ENCODE measurements around the gene ADIPOR2.
"Not testable (repeated sequence)": the region's sequence is repeated elsewhere in the genome, so short reads cannot be mapped to it uniquely, and the experiment has no call there.

ADIPOR2 gene

DNA sequence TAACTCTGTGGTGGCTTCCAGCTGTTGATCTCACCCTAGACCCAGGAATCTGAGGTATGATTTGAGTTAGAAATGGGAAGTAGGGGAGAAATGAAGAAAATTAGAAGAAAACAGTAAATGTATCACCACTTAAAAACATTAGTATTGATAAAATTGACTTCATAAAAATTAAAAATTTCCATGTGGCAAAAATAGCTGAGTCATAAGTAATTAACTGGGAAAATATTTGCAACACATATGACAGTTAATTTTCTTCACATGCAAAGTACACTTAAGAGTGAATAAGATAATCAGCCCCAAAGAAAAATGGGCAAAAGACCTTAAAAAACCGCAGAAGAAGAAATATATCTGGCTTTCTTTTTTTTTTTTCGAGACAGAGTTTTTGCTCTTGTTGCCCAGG lies 25.5 kb upstream of the ADIPOR2 start:
- no peak for DNase-seq

DNA sequence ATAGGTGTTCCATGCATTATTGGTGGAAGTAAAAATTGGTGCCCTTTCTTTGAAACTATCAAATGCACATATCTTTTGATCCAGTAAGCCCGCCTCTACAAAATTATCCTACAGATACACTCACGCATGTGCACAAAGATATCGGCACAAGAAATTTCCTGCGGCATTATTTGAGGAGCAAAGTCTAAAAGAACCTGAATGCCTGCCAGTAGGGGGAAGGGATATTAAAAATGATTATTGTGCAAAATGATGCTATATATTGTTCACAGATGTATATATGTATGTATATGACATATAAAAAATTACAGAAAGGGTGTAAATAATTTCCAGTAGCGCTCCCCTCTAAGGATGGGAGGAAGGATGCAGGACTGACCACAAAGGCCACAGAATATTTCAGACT lies 24.7 kb upstream of the ADIPOR2 start:
- DNase-seq: no peak

GRCh38 chr12:1666685-1667162 lies 24.1 kb upstream of the ADIPOR2 start:
- no peak for DNase-seq

- no peak for DNase-seq
Observed at GRCh38 chr12:1668833-1669543, 21.9 kb upstream of the ADIPOR2 start.

DNA sequence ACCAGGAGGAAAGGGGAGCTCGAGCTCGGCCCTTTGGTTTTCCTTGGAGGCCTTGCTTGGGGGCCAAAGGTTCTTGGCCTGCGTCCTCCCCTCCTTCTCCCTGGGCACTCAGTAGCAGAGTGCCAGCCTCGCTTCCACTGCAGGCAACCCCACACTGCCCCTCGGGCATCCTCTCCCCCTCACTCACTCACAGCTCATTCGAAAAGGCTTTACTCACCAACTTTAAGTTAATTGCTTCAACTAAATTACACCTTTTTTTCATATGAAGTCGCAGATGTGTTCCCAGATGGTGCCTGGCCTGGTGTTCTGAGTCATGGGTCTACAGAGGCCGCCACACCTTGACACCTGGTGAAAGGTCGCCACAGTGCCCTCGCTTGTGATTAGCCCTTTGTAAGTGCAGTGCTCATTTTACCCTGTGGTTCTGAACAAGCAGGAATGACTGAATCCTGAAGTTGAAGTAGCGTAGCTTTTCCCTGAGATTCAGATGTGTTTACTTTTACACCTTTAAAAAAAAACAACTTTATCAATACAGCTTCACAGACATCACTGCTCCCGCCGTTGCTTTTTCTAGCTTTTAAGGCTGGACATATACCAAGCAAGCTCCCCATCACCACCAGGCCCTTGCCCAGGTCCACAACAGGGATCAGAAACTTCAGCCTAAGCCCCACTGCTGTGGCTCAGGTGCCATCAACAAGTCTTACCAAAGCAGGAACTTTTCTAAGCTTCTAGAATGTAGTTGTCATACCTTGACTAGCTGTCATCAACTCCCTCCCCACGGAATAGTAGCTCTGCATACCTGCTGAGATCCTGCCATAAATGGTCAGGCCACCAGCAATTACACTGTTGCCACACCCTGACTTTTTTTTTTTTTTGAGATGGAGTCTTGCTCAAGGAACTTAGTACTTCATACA lies 20.3 kb upstream of the ADIPOR2 start:
- no peak for DNase-seq

DNA sequence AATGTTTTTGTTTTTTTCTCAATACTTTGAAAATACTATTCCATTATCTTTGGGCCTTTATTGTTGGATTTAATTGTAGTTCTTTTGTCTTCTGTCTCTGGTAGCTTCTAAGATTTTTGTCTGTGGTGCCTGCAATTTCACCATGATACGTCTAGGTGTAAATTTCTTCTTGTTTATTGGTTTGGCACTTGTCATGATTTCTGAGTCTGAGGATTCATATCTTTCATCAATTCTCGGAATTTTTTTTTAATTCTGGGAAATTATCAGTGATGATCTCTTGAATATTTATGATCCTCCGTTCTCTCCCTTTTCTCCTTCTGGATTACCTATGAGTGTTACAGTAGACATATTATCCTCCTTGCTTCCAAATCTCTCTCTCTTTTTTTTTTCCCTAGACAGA lies 14.8 kb upstream of the ADIPOR2 start:
- DNase-seq: no peak

DNA sequence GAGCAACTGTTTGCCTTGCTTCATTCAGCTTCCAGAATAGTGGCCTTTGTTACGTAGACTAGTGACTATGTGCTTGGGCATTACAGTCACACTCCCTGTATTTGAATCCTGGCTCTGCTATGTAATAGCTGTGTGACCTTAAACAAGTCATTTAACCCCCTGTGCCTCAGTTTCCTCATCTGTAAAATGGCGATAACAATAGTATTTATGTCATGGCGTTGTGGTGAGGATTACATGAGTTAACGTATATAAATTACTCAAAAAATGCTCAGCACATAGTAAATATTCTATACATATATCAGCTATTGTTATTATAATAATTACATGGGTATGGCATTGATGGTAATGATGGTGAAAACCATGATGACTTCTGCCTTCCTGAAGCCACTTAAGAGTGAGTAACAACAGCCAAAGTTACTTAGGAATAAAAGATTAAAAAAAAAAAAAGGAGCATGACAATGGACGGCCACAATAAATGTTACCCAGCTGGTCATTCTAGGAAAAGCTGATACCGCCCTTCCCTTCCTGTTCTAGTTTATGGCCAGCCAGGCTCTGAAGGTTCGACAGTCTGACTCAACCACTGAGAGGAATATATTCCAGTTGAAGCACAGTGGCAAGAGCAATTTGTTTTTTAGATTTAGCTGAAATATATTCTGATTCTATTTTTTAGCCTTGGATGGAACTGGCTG lies 9.9 kb upstream of the ADIPOR2 start:
- DNase-seq: no peak

GRCh38 chr12:1681493-1681807 lies 9.4 kb upstream of the ADIPOR2 start:
- DNase-seq: no peak

DNA sequence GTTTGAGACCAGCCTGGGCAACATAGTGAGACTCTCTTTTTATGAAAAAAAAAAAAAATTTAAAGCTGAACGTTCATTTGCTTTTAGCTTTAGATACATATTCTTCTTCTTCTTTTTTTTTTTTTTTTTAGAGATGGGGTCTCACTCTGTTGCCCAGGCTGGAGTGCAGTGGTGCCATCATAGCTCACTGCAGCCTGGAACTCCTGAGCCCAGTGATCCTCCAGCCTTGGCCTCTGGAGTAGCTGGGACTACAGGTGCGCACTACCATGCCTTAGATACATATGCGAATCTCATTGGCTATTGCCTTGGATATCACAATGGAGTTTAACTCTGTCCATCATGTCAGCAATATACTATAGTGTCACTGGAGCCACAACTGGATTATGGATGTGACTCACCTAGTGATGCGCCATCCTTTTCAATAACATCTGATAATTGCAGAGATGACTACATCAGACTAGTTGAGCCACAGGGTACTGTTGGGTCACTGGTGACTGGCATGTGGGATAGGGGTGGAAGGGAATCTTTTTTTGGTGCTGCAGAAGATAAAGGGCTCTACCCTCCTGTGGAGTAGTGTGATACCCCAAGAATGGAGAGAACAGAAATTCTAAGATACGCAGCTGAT lies 2.7 kb upstream of the ADIPOR2 start:
- DNase-seq: no peak

- peak; percentile 28 for DNase-seq
Observed at GRCh38 chr12:1691123-1692007, 495 bp downstream of the ADIPOR2 start.

- no peak for DNase-seq
Observed at GRCh38 chr12:1692226-1692625, 1.4 kb downstream of the ADIPOR2 start.

GRCh38 chr12:1692895-1693610 lies 2.2 kb downstream of the ADIPOR2 start:
- no peak for DNase-seq

- not testable (repeated sequence) for DNase-seq
Observed at GRCh38 chr12:1695097-1695496, 4.2 kb downstream of the ADIPOR2 start.

DNA sequence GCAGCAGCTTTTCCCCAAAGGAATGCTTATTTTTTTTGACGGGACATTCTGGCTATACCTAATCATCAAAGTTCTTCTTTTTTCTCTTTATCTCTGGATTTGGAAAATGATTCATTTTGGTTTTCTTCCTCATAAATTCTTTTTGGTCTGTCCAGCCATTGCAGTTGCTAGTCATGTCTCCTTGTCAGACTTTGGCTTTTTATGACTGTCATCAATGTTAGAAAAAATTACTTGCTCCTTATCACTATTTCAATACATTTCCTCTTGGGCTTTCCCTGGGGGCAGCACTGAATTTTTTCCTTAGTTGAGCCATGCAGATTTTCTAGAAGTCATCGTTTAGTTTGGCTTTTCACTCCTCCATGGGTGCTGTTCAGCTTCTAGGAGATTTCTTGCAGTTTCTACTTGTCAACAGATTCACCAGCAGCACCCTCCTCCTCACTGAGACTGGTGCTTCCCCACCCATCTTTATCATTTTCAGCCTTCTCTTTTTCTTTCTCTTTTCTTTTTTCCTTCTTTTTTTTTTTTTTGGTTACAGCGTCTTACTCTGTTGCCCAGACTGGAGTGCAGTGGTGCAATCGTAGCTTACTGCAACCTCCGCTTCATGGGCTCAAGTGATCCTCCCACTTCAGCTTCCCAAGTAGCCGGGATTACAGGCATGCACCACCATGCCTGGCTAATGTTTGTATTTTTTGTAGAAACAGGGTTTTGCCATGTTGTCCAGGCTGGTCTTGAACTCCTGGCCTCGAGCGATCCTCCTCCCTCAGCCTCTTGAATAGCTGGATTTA lies 5.2 kb downstream of the ADIPOR2 start:
- no peak for DNase-seq

- DNase-seq: no peak
Observed at GRCh38 chr12:1696800-1697199, 5.9 kb downstream of the ADIPOR2 start.

- DNase-seq: no peak
Observed at GRCh38 chr12:1697271-1697670, 6.4 kb downstream of the ADIPOR2 start.

- DNase-seq: no peak
Observed at GRCh38 chr12:1698720-1699119, 7.8 kb downstream of the ADIPOR2 start.

- DNase-seq: no peak
Observed at GRCh38 chr12:1702713-1703112, 11.8 kb downstream of the ADIPOR2 start.

DNA sequence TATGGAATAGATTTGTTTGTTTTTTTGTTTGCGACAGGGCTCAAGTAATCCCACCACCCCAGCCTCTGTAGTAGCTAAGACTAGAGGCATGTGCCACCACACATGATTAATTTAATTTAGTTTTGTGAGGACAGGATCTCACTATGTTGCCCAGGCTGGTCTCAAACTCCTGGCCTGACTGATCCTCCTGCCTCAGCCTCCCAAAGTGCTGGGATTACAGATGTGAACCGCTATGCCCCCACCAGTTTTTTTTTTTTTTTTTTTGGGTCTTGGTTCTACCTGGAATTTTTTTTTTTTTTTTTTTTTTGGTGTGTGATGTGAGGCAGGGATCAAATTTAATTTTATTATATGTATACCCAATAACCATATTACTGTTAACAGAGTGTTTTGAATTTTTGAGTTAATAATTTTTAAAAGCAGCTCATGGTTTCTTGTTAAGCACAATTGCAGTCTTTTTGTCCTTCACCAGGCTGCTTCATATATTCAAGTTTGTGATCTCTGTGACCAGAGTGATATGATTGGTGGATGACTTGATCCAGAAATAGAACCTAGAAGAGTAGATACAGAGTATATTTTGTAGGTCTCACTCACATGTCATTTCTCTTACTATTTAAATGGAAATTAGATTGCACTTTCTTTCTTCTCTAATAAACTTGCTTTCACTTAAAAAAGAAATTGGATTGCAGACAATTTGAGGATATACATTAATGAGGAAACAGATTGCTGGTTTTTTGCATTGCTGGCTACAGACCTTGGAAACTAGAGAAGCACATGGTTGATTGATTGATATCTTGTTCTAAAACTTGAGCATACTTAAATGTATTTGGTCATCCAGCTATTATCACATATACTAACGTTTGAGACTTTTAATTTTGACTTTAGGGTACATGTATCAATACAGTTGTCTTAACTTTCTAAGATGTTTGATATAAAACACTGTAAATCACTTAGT lies 13.2 kb downstream of the ADIPOR2 start:
- no peak for DNase-seq

Data from CD4-positive, alpha-beta T cell treated with Interleukin-10 for 1 hour (primary cell).